ENCODE measurements around the gene ORC2.

DNA sequence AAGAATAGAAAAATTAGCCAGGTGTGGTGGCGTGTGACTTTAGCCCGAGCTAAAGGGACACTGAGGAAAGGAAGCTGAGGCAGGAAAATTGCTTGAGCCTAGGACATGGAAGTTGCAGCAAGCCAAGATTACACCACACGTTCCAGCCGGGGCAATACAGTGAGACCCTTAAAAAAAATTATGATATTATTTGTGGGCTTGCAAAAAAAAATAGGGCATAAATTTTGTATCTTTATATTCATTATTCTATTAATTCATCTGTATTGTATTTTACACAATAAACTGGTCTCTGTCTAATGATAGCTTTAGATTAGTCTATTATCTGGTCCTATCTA, 18.1 kb downstream of the ORC2 start:
- TF ChIP-seq, protein P1, sequence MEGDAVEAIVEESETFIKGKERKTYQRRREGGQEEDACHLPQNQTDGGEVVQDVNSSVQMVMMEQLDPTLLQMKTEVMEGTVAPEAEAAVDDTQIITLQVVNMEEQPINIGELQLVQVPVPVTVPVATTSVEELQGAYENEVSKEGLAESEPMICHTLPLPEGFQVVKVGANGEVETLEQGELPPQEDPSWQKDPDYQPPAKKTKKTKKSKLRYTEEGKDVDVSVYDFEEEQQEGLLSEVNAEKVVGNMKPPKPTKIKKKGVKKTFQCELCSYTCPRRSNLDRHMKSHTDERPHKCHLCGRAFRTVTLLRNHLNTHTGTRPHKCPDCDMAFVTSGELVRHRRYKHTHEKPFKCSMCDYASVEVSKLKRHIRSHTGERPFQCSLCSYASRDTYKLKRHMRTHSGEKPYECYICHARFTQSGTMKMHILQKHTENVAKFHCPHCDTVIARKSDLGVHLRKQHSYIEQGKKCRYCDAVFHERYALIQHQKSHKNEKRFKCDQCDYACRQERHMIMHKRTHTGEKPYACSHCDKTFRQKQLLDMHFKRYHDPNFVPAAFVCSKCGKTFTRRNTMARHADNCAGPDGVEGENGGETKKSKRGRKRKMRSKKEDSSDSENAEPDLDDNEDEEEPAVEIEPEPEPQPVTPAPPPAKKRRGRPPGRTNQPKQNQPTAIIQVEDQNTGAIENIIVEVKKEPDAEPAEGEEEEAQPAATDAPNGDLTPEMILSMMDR (conservative IDR thresholded peaks at IDR 0.05 in 1 of 2, IDR thresholded peaks at IDR 0.05 in 1 of 2; ENCODE audit: low read depth in 1 of 2, low read length in 2 of 2): no peak
- no peak for TF ChIP-seq EZH2 (IDR thresholded peaks at IDR 0.05; ENCODE audit: low read length, missing control alignments)
